GM06990 (cell line): Measurements from ENCODE around the gene C1orf94.

Experiments used
- DNase-seq: peaks from one replicate; pipeline ENCODE4 v3.0.0-alpha.2; 2011; ENCODE audit not compliant: insufficient read length; ENCODE audit errors: extremely low read depth
- H3K27me3 ChIP-seq: replicated peaks from 2 replicates; pipeline ENCODE4 v1.6.0; 2011; ENCODE audit warnings: low read length; ENCODE audit not compliant: control insufficient read depth, insufficient read depth
- H3K36me3 ChIP-seq: 2 replicates; pipeline ENCODE4 v1.5.1; 2011; ENCODE audit warnings: low read length; ENCODE audit not compliant: control insufficient read depth, insufficient read depth
- H3K4me3 ChIP-seq: replicated peaks from 2 replicates; pipeline ENCODE4 v1.5.1; 2011; ENCODE audit warnings: low read depth, mild to moderate bottlenecking, control low read depth, low read length
- CTCF ChIP-seq: IDR thresholded peaks from 2 replicates; pipeline ENCODE4 v1.5.1; 2011; ENCODE audit warnings: low read length, control low read depth, mild to moderate bottlenecking, inconsistent platforms; ENCODE audit not compliant: insufficient read depth, poor library complexity, severe bottlenecking

C1orf94 gene

DNA sequence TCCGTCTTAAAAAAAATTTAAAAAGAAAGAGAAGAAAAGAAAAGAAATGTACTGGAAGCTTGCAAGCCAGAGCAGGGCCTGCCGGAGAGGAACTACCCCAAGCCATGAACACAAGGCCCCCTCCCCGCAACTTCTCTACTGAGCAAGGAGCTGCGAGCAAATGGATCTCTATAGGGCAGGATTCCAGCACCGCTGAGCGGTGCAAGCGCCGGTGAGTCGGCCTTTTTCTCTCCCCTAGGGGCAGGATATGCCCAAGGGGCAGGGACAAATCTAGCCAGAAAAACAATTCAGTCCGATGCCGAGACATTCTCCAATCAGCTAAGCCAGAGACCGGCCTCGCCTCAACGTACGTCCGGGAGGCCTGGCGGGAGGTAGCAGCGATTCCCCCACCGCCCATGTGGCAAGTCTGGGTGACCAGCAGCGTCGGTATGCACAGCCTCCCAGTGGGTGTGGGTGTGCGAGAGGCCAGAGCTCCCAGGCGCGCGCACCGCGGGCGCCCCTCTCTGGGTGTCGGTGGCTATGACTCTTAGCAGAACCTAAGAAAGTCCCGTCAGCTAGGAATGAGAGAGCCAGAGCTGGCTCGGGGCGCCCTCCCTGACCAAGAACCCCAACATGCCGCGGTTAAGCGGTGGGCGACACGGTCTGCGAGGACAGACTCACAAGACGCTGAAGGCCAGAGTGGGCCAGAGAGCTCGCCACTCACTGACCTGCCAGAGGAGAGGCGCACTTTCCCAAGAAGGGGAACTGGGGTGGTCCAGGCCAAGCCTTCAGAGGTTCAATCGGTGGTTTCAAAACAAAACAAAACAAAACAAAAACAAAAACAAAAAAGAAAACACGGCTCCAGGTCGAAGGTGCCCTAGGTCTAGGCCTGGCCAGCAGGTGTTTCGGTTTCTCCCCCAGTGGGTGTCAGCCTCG lies 13.6 kb upstream of the C1orf94 start:
- peak; percentile 79 for DNase-seq
- H3K4me3 ChIP-seq = peak overlapping the region; percentile 40
- no peaks in the 10 kb centered on the region for H3K36me3 ChIP-seq
- H3K27me3 ChIP-seq = peaks cover 2% of the 10 kb centered on the region
- peak; percentile 89 for TF ChIP-seq CTCF

DNA sequence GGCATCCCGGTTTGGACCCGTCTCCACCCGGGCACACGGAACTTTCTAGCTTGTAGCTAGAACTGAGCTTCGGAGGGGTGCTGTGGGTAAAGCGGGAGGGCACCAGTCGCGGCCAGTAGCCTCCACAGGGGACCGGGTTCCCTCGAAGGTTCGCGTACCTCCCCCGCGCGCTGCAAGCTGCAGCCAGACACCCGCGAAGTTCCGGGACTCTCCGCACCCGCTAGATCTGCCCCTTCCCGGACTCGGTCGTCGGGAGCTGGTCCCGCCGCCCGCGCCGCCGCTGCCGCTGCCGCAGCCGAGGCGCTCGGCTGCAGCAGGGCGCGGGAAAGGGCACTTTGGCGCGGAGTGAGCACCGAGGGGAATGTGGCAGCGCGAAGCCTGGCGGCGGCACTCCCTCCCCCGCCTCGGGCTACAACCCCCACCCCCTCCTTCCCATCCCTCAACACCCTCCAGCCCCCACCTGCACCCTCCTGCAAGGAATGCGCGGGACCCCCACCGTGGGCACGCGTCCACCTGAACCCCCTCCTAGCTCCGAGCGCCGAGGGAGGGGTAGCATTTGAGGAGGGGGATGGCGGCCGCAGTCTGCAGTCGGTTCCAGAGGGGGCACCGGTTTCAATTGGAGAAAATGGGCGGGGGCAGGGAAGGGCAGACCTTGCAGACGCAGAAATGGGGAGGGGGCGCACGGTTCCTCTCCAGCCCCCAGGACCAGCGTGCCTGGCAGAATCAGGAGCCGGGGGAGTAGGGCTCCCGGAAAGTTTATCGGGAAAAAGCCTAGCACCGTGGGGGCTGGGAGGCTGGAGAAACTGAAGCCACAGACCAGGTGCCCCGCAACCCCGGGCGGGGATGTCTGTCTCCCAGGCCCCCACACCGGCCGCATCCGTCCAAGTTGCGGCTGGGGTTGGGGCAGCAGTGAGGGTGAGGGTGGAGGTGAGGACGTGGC lies 12.6 kb upstream of the C1orf94 start:
- DNase-seq = no peak

GRCh38 chr1:34164771-34165391 lies 11.8 kb upstream of the C1orf94 start, which contains the start of gene CSMD2:
TSS of gene CSMD2 (minus strand) at chr1:34165230. CDS start at chr1:34165097, 133 bp downstream.
- Histone ChIP-seq H3K36me3 (no peaks in the 10 kb centered on the region), H3K4me3 (no peak within 1 kb of the TSS), H3K27me3 (peaks cover 2% of the 10 kb centered on the region)
- no peak for TF ChIP-seq CTCF
- DNase-seq = no peak

More for the DNA sequence above, 12.6 kb upstream of the C1orf94 start:
- Histone ChIP-seq H3K27me3 (peaks cover 2% of the 10 kb centered on the region), H3K36me3 (no peaks in the 10 kb centered on the region), H3K4me3 (peak overlapping the region; percentile 40)
- no peak for TF ChIP-seq CTCF

GRCh38 chr1:34165422-34165921 lies 11.2 kb upstream of the C1orf94 start:
- no peaks in the 10 kb centered on the region for H3K36me3 ChIP-seq
- peaks cover 2% of the 10 kb centered on the region for H3K27me3 ChIP-seq
- DNase-seq = no peak
- TF ChIP-seq CTCF = no peak
- H3K4me3 ChIP-seq = no peak overlapping the region

DNA sequence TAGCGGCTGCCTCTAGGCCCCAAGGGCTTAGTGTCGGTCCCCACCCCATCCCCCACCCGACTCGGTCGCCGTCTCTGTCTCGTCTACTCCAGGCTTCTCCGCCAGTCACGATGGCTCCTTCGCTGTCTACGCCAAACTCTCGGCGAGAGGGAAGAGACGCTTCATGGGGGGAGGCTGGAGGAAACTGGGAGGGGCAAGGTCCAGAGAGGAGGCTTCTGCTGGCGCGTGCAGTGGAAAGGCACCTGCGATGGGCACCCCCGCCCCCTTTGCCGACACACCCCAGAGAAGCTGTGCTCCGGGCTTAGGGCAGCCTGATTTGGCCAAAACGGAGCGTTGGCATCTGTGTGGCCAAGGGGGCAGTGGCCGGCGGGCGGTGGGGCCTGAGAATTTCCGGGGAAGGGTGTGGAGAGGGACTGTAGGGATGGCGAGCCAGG lies 10.5 kb upstream of the C1orf94 start:
- Histone ChIP-seq H3K4me3 (no peak overlapping the region), H3K36me3 (no peaks in the 10 kb centered on the region), H3K27me3 (peaks cover 2% of the 10 kb centered on the region)
- no peak for TF ChIP-seq CTCF
- no peak for DNase-seq
